HUES64 (cell line): Measurements from ENCODE around the gene OR11H7.
"Not testable (repeated sequence)": the region's sequence is repeated elsewhere in the genome, so short reads cannot be mapped to it uniquely, and the experiment has no call there.

Experiments
- H3K27ac ChIP-seq: 2 replicates; pipeline ENCODE4 v1.7.0; 2013; ENCODE audit warnings: low read depth, low read length, inconsistent platforms
- H3K27me3 ChIP-seq: 2 replicates; pipeline ENCODE4 v1.6.1; 2013; ENCODE audit warnings: mild to moderate bottlenecking, low read length; ENCODE audit not compliant: insufficient read depth
- H3K36me3 ChIP-seq: 2 replicates; pipeline ENCODE4 v1.6.1; 2013; ENCODE audit warnings: mild to moderate bottlenecking, low read length; ENCODE audit not compliant: insufficient read depth
- H3K4me1 ChIP-seq: 2 replicates; pipeline ENCODE4 v1.6.1; 2013; ENCODE audit warnings: mild to moderate bottlenecking, low read length, moderate library complexity; ENCODE audit not compliant: insufficient read depth
- H3K4me3 ChIP-seq: 2 replicates; pipeline ENCODE4 v1.5.1; 2013; ENCODE audit warnings: mild to moderate bottlenecking, low read length, moderate library complexity
- H3K9ac ChIP-seq: 2 replicates; pipeline ENCODE4 v1.6.1; 2013; ENCODE audit warnings: mild to moderate bottlenecking, low read depth, low read length
- H3K9me3 ChIP-seq: 2 replicates; pipeline ENCODE4 v1.6.1; 2013; ENCODE audit warnings: low read depth, low read length; ENCODE audit not compliant: insufficient read depth
- WGBS: fragments of 150-250, 120-280 bp; methylation state at CpG from one replicate; pipeline ENCODE4 v1.1.7; 2013; ENCODE audit warnings: missing lambda C conversion rate; 5-methylcytosine and 5-hydroxymethylcytosine counted together

OR11H7 gene

DNA sequence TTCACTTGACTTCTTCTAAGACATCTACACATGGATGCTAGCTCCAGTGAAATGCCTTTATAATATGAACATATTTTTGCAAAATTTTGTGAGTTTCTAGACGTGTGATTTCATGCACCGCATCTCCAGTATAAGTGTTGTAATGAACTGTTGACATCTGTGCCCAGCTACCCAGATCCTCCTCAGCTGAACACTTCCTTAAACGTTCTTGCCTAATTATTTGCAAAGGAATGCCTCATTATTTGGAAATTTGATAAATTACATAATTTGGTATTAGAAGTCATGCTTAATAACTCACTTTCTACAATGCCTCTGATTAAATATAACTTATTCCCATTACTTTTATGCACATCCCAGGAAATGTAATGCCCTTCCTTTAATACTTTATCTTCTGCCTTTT lies 24.1 kb upstream of the OR11H7 start:
- H3K27me3 ChIP-seq = no peaks in the 10 kb centered on the region
- H3K4me3 ChIP-seq = no peak overlapping the region; the same call in 1 of the 2 replicates
- H3K9ac ChIP-seq = no peak overlapping the region
- H3K4me1 ChIP-seq = no peaks in the 10 kb centered on the region
- peaks cover 92% of the 10 kb centered on the region for H3K9me3 ChIP-seq
- H3K27ac ChIP-seq = no peak overlapping the region
- WGBS = 81% methylated on average over 2 of the region's 3 CpGs
- no peaks in the 10 kb centered on the region for H3K36me3 ChIP-seq

DNA sequence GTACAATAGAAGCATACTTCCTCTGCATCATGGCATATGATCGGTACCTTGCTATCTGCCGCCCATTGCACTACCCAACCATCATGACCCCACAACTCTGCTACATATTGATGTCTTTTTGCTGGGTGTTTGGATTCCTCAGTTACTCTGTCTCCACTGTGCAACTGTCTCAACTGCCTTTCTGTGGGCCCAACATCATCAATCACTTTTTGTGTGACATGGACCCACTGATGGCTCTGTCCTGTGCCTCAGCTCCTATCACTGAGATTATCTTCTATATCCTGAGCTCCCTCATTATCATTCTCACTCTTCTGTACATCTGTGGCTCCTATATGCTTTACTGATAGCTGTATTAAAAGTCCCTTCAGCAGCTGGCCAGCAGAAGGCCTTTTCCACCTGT lies 19.2 kb upstream of the OR11H7 start:
- Histone ChIP-seq H3K4me3 (no peak overlapping the region), H3K9me3 (peaks cover 80% of the 10 kb centered on the region), H3K27me3 (no peaks in the 10 kb centered on the region), H3K4me1 (no peaks in the 10 kb centered on the region), H3K36me3 (no peaks in the 10 kb centered on the region), H3K9ac (no peak overlapping the region), H3K27ac (no peak overlapping the region)
- 82% methylated on average over 2 of the region's 2 CpGs for WGBS

DNA sequence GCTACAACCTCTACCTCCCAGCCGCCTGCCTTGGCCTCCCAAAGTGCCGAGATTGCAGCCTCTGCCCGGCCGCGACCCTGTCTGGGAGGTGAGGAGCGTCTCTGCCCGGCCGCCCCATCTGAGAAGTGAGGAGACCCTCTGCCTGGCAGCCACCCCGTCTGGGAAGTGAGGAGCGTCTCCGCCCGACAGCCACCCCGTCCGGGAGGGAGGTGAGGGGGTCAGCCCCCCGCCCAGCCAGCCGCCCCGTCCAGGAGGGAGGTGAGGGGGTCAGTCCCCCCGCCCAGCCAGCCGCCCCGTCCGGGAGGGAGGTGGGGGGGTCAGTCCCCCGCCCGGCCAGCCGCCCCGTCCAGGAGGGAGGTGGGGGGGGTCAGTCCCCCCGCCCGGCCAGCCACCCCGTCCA lies 16.4 kb upstream of the OR11H7 start:
- H3K9me3 ChIP-seq = peaks cover 76% of the 10 kb centered on the region
- not testable (repeated sequence) for H3K4me1 ChIP-seq, H3K9ac ChIP-seq, H3K4me3 ChIP-seq, H3K27me3 ChIP-seq, H3K36me3 ChIP-seq, H3K27ac ChIP-seq
- WGBS = 89% methylated on average over 14 of the region's 28 CpGs

GRCh38 chr14:20215196-20215595 lies 13.6 kb upstream of the OR11H7 start:
- Histone ChIP-seq H3K27me3 (no peaks in the 10 kb centered on the region), H3K36me3 (no peaks in the 10 kb centered on the region), H3K4me1 (no peaks in the 10 kb centered on the region), H3K9me3 (peaks cover 77% of the 10 kb centered on the region), H3K27ac (no peak overlapping the region), H3K9ac (no peak overlapping the region), H3K4me3 (no peak overlapping the region)
- 74% methylated on average over 2 of the region's 2 CpGs for WGBS

DNA sequence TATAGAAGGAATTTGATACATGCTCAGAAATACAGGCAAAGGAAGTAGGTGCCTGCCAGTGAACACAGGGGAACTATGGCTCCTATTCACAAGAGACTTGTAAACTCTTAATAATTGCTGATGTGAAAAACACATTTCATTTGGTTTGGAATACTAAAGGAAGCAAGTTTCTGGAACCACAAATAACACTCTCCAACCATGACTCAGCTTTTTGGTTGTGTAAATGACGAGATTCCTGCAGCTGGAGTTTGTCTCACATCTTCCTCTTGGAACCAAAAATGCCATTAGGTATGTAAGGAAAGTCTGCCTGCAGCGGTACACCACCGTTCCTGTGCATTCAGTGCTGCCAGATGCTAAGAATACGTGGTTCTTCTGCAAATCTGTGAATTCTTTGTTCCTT lies 9.7 kb upstream of the OR11H7 start:
- Histone ChIP-seq H3K9ac (no peak overlapping the region), H3K36me3 (no peaks in the 10 kb centered on the region), H3K4me1 (no peaks in the 10 kb centered on the region), H3K27ac (no peak overlapping the region), H3K27me3 (no peaks in the 10 kb centered on the region), H3K4me3 (no peak overlapping the region), H3K9me3 (peaks cover 84% of the 10 kb centered on the region)
- WGBS = 41% methylated on average over 4 of the region's 4 CpGs

DNA sequence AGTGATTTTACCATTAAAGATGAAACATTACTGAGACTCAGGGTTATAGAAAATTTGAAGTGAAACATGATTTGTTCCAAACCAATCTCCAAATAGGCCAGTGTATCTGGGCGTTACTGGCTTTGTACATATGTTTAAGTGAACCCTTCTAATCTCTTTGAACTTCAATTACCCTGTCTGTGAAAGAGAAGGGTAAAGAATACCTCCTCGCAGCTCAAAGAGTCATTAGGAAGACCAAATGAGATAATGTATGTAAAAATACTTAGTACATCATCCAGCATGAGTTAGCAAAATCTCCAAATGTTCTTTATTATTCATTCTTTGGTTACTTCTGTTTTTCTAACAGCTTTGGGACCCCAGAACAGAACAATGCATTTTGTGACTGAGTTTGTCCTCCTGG lies 5.4 kb upstream of the OR11H7 start, which contains the start of gene OR11H6:
Gene OR11H6, plus strand, starts transcription at position 301 of the 400 bp plus-strand sequence. Its CDS starts 0 bp downstream, at position 301.
- no peaks in the 10 kb centered on the region for H3K4me1 ChIP-seq
- no peaks in the 10 kb centered on the region for H3K27me3 ChIP-seq
- H3K27ac ChIP-seq = no peak within 1 kb of the TSS
- no CpG with 5 or more reads among the region's 2 CpGs for WGBS
- H3K36me3 ChIP-seq = no peaks in the 10 kb centered on the region
- no peak within 1 kb of the TSS for H3K4me3 ChIP-seq
- peaks cover 89% of the 10 kb centered on the region for H3K9me3 ChIP-seq
- no peak within 1 kb of the TSS for H3K9ac ChIP-seq

GRCh38 chr14:20235415-20235814 lies 6.6 kb downstream of the OR11H7 start:
- not testable (repeated sequence) for H3K27me3 ChIP-seq, H3K36me3 ChIP-seq, H3K27ac ChIP-seq, H3K9ac ChIP-seq, H3K4me3 ChIP-seq, H3K4me1 ChIP-seq
- WGBS = 69% methylated on average over 3 of the region's 4 CpGs
- H3K9me3 ChIP-seq = peaks cover 23% of the 10 kb centered on the region

GRCh38 chr14:20247646-20248246 lies 19.0 kb downstream of the OR11H7 start:
- no peaks in the 10 kb centered on the region for H3K27me3 ChIP-seq
- H3K27ac ChIP-seq = no peak overlapping the region
- no peaks in the 10 kb centered on the region for H3K36me3 ChIP-seq
- 67% methylated on average over 3 of the region's 3 CpGs for WGBS
- peaks cover 78% of the 10 kb centered on the region for H3K9me3 ChIP-seq
- no peak overlapping the region for H3K4me3 ChIP-seq
- no peak overlapping the region for H3K9ac ChIP-seq
- H3K4me1 ChIP-seq = no peaks in the 10 kb centered on the region

DNA sequence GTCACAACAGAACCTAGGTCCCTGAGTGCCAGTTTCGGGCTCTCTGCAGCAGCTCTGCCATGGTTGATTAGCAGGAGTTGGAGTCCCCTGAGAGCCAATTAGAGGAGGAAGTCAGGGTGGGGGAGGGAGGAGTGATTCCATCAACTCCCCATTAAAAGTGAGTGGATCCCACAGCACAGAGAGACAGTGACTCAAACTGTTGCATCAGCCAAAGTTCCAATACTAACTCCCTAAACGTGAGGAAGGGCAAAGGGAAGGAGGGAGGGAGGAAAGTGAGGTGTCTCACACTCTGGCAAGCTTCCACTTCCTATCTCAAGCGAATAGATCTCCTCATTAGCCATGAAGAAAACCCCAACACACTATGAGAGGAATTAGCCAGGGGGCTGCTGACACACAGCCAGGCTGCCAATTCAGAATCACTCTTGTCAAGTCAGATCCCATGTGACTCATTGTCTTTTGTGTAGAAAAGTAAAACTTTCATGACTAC lies 33.9 kb downstream of the OR11H7 start:
- Histone ChIP-seq H3K4me3 (no peak overlapping the region), H3K9ac (no peak overlapping the region), H3K9me3 (peaks cover 49% of the 10 kb centered on the region), H3K27ac (no peak overlapping the region), H3K27me3 (no peaks in the 10 kb centered on the region), H3K4me1 (no peaks in the 10 kb centered on the region), H3K36me3 (no peaks in the 10 kb centered on the region)
- WGBS = 63% methylated on average over 2 of the region's 3 CpGs

DNA sequence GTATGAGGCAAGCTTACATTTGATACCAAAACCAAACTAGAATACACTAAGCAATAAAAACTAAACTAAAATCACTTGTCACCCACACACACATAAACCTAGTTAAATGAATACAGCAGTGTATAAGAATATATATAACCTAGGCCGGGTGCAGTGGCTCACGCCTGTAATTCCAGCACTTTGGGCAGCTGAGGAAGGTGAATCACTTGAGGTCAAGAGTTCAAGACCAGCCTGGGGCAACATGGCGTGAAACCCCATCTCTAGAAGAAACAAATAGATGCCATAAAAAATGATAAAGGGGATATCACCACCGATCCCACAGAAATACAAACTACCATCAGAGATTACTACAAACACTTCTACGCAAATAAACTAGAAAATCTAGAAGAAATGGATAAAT lies 35.6 kb downstream of the OR11H7 start:
- H3K4me1 ChIP-seq, H3K27ac ChIP-seq, H3K36me3 ChIP-seq, H3K27me3 ChIP-seq, H3K9ac ChIP-seq, H3K4me3 ChIP-seq: not testable (repeated sequence)
- WGBS = 93% methylated on average over 5 of the region's 5 CpGs
- H3K9me3 ChIP-seq = peaks cover 44% of the 10 kb centered on the region

- H3K36me3 ChIP-seq = no peaks in the 10 kb centered on the region
- no peaks in the 10 kb centered on the region for H3K27me3 ChIP-seq
- H3K4me1 ChIP-seq = no peaks in the 10 kb centered on the region
- H3K27ac ChIP-seq = no peak overlapping the region
- peaks cover 78% of the 10 kb centered on the region for H3K9me3 ChIP-seq
- WGBS = 96% methylated on average over 2 of the region's 2 CpGs
- H3K4me3 ChIP-seq = no peak overlapping the region
- no peak overlapping the region for H3K9ac ChIP-seq
Observed at GRCh38 chr14:20274062-20274461, 45.3 kb downstream of the OR11H7 start.

DNA sequence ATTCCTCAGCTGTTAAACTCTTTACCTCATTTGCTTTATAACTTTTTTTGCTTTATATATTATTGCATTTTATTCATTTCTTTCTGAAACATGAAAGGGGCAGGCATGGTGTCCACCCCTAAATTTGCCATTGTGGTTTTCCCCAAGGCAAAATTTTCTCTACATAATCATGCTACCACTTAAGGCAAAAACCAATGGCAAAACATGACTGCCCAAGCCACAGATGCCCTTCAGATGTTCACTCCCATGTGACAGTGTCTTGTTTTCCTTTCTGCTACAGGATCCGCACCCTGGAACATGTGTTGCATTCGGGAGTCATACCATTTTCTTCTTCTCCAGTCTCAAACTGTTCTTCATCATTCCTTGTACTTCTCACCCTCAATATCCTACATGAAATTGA lies 48.6 kb downstream of the OR11H7 start:
- no peak overlapping the region for H3K4me3 ChIP-seq
- no peak overlapping the region for H3K9ac ChIP-seq
- H3K9me3 ChIP-seq = peaks cover 63% of the 10 kb centered on the region
- no peaks in the 10 kb centered on the region for H3K4me1 ChIP-seq
- H3K27me3 ChIP-seq = no peaks in the 10 kb centered on the region
- WGBS = 92% methylated on average over 2 of the region's 2 CpGs
- H3K27ac ChIP-seq = no peak overlapping the region
- 0 out of 2 replicates have a peak, but pooled peaks cover 4% of the 10 kb centered on the region for H3K36me3 ChIP-seq
